ENCODE measurements around the gene CHRM3.

CHRM3 gene

DNA sequence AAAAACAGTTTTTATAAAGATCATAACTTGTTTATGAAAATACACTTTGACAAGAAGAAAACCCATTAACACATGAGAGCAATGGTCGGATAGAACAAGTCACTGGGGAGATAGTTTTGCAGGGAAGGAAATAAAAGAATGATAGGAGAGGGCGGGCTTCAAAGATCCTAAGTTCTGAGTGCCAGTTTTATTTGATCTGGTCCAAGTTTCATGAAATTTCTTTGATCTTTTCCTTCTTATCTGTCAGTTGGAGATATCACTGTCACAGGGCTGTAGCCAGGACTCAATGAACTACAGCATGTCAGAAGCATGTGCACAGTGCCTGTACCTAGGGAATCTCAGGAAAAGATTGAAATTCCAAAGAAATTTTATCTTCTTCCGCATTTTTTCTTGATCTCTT, 36.5 kb downstream of the CHRM3 start:
- DNase-seq (ENCODE audit: low read depth in 1 of 2, low spot score in 1 of 2): no peak
- TF ChIP-seq JUND (IDR thresholded peaks at IDR 0.05; ENCODE audit: low read depth): no peak
- in situ Hi-C loops (cut with HindIII; ENCODE audit: low pct_unique_long_range_greater_than_20kb, low sequenced_read_pairs): no loop called here

DNA sequence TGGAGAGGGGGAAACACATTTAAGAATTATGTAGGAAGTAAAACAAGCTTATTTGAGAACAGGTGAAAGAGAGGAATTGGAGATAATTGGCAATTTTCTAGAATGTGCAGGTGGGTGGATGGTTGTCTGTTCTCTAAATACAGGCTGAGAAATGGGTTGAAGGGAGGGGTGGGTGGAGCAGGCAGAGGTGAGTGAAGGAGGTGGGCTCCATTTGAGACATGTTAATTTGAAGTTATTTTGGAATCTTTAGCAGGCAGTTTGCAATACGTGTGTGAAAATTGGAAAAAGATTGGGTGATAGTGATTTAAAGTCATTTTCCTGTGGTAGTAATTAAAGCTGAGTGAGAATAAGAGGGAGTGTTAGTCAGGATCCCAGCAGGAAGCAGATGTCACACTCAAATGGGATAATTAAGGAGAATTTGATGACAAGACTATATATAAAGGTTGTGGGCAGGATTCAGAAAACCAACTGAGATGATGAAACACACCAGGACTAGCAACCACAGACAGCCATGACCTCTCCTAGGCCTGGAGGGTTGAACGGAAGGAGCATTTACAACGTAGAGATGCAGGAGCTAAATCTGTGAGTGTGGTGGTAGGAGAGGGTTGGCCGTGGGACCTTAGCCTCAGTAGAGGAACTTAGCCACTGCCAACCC, 40.6 kb downstream of the CHRM3 start:
- no peak for DNase-seq (ENCODE audit: low read depth in 1 of 2, low spot score in 1 of 2)
- TF ChIP-seq JUND (IDR thresholded peaks at IDR 0.05; ENCODE audit: low read depth): no peak
- in situ Hi-C loops (cut with HindIII; ENCODE audit: low pct_unique_long_range_greater_than_20kb, low sequenced_read_pairs): no loop called here

DNA sequence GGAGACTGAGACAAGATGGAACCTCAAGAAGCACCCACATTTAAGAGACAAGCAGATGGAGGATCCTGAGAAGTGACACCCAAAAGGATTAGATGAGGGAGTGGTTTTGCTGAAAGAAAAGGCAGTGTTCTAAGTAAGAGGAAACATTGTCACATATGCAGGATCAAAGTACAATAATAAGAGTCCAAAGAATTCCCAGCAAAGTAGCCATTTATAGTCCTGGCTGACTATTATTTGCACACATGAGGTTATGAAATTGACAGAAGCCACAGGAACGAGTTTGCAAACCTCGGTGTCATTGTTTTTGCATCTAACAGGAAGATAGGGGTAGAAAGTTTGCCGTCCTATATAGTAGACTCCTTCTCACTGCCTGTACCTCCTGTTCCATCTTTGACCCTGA, 41.3 kb downstream of the CHRM3 start:
- TF ChIP-seq JUND (IDR thresholded peaks at IDR 0.05; ENCODE audit: low read depth): no peak
- in situ Hi-C loops (cut with HindIII; ENCODE audit: low pct_unique_long_range_greater_than_20kb, low sequenced_read_pairs): no loop called here
- no peak for DNase-seq (ENCODE audit: low read depth in 1 of 2, low spot score in 1 of 2)

DNA sequence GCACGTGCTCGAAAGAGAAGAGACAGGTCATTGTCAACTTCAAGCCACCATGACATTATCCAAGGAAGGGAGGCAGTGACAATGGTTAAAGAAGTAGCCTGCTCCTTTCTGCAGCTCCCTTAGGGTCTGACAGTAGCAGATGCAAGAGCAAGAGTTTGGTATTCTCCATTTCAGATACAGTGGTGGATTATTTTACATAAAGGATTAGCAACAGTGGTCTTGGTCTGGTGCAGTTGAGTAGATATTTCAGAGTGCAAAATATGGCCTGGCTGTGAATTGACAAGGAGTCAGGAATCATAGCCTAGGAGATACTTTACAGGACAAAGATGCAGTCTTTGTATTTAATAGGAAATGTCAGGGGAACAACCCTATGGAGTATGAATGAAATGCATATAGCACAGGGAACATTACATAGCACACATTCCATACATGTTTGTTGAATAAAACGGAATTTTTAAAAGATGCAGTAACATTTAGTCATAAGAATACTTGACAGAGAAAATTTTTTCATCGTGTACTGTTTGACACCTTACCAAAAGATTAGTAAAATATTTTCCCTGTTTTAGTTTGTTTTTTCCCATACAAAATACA, 41.8 kb downstream of the CHRM3 start:
- DNase-seq (ENCODE audit: low read depth in 1 of 2, low spot score in 1 of 2): no peak
- TF ChIP-seq JUND (IDR thresholded peaks at IDR 0.05; ENCODE audit: low read depth): no peak
- in situ Hi-C loops (cut with HindIII; ENCODE audit: low pct_unique_long_range_greater_than_20kb, low sequenced_read_pairs): no loop called here

DNA sequence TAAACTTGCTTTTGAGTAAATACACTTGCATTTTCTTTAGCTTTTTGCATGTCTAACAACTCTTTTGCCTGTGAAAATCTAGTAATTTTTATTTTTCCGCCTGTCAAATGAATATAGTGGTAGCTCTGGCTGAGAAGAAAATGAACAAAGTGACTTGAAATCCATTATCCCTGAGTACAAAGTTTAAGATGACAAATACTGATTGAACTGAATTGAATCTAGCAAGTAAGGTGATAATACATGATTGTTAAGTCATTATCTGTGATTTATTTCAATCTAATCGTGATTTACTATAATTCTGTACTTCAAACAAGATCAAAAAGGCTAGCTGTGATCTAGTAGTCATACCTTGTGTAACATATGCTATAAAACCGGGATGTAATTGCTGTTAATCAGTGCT, 42.8 kb downstream of the CHRM3 start:
- no peak for DNase-seq (ENCODE audit: low read depth in 1 of 2, low spot score in 1 of 2)
- no peak for TF ChIP-seq JUND (IDR thresholded peaks at IDR 0.05; ENCODE audit: low read depth)
- in situ Hi-C loops (cut with HindIII; ENCODE audit: low pct_unique_long_range_greater_than_20kb, low sequenced_read_pairs): no loop called here

DNA sequence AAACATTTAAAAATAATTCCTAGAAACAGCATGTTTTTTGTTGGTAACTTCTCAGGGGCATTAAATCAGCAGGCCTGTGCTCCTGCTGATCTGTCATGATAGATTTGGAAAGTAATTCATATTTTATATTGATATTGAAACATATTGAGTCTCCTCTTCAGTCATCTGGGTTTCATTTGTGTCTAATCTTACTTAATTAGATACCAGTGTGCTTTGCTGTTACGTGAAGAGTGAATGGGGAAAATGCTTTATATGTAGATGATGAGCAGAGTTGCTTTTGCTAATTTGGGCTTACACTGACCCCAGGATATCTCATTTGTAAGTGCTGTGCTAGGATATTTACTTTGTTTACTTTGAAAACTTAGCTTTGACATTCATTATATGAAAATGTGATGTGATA, 45.9 kb downstream of the CHRM3 start:
- no peak for TF ChIP-seq JUND (IDR thresholded peaks at IDR 0.05; ENCODE audit: low read depth)
- DNase-seq (ENCODE audit: low read depth in 1 of 2, low spot score in 1 of 2): no peak
- in situ Hi-C loops (cut with HindIII; ENCODE audit: low pct_unique_long_range_greater_than_20kb, low sequenced_read_pairs): no loop called here

DNA sequence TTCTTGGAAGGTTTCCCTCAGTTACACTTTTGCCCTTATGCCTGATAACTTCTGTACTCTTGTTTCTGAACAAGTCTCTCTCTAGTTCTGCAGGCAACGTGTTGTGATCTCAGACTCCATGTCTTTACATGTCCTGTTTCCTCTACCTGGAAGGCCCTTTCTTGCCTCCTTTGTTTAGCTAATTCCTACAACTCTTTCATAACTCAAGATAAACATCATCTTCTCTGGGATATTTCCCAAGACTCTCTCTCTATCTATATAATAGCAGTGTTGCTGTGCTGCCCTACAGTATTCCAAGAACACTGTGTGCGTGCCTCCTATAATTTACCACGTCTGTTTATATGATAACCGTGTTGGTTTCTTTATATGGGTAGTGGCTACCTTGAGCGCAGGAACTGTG, 47.8 kb downstream of the CHRM3 start:
- DNase-seq (ENCODE audit: low read depth in 1 of 2, low spot score in 1 of 2): no peak
- in situ Hi-C loops (cut with HindIII; ENCODE audit: low pct_unique_long_range_greater_than_20kb, low sequenced_read_pairs): no loop called here
- no peak for TF ChIP-seq JUND (IDR thresholded peaks at IDR 0.05; ENCODE audit: low read depth)
